ENCODE data around the gene CNRIP1.

CNRIP1 gene

DNA sequence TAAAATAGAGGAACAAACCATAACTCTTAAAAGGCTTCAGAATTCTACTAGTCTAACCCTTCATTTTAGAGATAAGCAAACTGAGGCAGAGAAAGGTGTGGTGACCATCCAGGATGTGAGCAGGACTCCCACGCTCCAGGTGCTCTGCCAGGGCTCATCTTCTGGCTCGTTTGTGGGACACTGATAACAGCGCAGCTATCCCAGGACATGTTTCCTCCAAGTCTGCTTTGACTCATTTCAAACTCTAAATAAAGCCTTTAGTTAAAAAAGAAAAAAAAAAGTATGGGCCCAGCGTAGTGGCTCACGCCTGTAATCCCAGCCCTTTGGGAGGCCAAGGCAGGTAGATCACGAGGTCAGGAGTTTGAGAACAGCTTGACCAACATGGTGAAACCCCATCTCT is 28.4 kb downstream of the CNRIP1 start:
- DNase-seq: no peak

DNA sequence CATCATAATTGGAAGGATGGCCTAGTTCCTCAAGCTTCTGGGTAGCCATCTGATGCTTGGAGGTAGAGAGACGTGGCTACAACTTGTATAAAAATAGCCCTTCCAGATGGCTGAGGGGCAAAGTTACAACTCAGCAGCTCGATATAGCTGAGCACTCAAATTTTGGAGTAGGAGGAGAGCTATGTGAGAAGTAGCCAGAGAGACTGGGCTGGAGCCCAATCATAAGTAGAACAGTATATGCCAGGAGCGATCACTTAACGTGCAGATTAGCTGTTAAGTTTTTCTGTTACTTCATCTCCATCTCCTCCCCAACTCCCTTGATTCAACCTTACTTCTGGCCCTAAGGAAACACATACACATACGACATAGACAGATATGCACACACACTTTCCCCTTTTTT is 28.8 kb downstream of the CNRIP1 start:
- DNase-seq: no peak

DNA sequence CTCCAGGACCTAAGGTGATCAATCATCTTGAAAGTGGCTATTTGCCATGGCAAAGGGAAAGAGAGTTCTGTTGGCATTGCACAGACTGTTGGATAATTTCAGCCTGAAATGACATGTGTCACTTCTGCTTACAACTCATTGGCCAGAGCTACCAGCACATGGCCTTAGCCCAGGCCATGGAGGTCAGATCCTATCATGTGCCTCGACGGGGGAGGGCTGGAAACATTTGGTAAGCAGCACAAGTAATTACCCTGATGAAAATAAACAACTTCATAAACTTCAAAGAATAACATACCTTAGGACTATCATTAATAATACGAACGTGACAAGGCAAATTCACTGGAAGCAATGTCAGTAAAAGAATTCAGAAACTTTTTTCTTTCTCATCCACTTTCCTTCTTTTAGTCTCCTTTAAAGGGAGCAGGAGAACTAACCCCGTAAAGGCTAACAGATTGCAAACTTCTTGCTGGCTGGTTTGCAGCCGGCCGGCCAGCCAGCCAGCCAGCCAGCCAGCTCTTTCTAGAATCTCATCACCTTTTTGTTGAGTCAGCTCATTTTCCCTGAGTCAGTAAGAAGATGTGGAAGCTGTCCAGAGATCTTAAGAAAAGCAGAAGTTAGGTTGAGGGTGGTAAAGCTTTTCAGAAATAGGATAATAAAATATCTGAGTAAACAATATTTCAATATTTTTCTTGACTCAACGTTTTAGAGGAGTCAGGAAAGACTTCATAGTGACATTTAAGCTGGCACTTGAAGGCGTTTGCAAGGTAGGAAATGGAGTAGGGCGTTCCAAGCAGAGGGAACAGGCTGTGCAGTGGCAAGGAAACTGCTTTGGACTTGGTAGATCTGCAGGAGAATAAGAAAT is 31.9 kb downstream of the CNRIP1 start:
- DNase-seq: no peak

DNA sequence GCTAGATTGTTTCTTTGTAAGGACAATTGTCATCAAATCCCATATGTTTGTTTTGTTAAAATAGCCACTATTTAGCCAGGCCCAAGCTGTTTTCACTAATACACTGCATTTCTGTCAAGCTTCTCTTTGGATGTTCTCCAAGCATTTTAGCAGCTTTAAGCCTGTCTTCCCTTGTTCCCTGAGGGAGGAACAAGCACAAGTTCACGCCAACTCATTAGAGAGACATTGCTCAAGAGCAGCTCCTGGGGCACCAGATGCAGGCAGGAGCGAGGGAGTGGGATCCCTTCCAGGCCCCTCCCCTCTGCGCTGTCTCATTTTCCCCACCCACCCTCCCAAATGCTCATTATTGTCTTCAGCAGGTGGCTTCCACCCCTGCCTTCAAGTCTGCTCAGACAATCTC is 34.9 kb downstream of the CNRIP1 start:
- DNase-seq: no peak

DNA sequence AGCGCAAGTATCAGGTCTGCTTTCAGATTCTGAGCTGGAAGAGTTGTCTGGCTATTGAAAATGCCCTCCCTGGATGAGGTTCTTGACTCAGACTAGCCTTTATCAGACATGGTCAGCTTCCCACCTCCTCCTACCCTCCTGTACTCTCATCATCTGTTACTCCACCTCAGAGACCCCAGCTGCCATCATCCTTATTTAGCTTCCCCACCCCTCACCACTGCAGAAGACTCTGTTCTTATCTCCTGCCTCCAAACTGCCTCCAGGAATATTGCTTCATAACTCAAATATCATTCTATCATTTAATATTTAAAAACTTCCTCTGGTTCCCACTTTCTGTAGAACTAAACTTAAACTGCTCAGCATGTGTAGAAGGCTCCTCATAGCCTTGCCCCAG is 36.3 kb downstream of the CNRIP1 start:
- DNase-seq: no peak

DNA sequence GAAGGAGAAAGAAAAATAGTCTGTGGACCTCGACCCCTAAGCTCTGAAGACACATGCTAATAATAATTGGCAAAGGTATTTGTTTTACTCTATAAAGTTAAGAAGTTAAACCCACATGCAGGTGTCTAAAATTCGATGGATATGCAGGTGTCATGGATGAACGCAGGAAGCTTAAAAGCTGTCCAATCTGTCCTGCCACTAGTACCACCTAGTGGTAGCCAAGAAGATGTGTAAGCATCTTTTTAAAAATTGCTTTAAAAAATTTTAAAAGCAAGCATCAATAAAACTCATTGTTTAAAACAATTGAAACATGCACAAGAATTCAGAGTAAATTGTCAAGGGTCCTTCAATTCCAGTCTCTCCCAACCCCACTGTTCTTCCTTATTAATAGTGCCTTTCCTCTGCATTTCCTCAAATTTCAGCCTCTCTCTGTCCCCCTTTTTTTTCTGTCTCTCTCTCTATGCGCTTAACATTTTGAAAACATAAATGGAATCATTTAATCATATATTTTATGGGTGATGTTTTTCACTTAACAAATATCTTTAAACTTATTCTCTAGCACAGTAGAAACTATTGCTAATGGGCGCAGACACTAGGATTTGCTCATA is 36.8 kb downstream of the CNRIP1 start:
- DNase-seq: no peak

DNA sequence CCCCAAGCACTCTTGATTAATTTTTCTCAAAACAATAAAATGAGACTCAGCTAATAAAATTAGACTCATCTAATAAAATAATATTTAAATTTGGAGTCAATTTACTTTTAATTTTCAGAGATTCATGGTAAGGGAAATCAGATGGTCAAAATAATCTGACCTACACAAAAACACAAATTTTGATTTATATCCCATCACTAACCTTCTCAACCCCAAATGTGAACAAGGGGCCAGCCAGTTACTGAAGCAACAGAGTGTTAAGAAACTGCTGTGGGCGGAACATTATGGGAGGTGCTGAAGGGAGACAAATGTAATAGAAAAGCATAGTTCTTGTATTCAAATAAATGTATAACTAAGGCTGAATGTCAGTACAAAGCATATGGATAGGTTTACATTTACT is 39.0 kb downstream of the CNRIP1 start:
- no peak for DNase-seq

DNA sequence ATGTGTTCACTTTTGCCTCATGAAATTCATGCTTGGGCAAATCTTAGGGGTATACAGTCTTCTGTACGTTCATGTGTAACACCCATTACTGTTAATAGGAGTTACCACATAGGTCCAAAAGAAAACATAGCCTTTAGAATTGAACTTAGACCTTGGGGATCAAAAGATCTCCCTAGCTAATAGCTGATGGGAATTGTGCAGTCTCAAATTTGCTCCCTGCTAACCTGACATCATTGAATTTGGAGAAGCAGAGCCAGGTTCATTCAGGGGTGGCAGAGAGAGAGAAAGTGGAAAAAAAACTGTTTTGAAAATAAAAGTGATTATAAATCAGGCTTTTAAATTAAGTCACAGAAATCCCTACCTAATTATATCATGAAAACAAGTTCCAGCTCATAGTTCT is 39.4 kb downstream of the CNRIP1 start:
- DNase-seq: no peak

DNA sequence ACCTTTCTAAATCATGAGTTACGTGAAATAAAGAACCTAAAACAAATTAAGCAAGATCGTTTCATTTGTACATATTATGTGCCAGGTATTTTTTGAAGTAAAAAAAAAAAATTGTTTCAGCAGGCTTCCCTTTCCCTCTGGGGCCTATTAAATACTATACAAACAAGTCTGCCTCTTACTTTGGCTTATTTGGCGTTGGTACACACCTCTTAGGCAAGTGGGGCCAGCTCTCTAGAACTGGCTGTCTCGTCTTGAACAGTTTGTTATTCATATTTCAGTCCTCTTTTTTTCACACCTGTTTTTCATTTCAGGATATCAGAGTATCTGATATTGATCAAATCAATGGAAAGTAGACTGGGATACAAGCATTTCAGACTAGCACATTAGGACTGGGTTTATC is 40.1 kb downstream of the CNRIP1 start:
- no peak for DNase-seq

DNA sequence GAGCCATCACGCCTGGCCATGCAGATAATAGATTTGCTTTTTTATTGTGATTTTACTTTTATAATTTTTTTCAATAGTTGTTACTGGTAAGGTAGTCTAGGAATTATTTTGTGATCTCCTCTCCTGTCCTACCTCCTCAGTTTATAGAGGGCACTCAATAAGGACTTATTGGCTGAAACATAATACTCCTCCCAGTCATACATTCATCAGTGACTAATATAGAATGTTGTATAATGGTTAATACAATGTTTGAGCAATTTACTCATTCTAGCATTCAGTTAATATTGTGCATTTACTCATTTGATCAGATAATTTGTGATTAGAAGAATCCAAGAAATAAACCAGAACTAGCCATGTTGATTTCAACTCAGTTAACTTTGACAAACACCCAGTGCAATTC is 41.6 kb downstream of the CNRIP1 start:
- no peak for DNase-seq

DNA sequence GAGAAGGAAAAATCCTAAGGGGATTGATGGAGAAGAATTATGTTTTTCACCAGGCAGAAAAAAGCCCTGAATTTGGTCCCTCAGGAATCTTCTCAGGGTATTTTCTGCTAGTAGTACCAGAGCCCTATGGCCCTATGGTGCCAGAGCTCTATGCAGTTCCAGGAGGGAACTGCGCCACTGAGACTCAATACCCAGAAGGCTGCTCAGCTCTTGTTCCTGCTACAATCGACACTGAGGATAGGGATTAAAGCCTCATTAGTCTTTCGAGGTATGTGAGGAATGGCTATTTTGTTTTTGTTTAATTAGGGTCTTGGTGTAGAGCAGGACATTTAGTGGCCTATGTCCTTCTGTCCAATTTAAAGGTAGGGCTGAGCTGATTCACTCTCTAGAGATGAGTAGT is 45.7 kb downstream of the CNRIP1 start:
- no peak for DNase-seq

DNA sequence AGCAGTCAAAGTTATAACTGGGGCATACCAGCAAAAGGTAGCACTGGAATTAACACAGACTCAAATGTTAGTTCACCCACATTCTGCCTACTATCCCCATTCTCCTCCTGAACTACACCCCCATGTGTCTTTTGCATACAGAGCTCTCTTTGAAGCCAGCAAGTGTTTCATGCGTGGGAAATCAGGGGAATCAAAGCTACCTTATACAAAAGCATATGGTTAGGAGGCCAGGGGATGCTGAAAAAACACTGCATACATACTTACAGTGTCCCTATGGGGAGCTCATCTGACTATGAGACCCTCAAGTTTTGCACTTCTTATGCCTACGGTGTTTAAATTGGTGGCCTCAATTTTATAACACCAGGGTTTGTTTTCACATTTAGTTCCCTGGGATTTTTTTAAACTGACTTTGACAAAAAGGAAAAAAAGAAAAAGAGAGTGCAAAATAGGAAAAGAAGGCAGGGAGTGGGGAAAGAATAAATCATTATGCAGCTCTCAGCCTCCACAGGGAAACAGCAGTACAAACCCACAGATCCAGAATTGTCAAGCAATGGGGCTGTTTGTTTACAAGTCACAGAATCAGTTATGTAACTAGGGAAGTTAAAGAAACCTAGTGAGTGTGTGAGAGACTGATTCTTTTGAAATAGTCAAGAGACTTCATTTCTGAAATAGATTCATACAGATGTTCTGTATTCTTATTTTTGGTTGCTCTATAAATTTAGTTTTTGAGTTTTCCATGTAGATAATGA is 47.3 kb downstream of the CNRIP1 start:
- DNase-seq: no peak

DNA sequence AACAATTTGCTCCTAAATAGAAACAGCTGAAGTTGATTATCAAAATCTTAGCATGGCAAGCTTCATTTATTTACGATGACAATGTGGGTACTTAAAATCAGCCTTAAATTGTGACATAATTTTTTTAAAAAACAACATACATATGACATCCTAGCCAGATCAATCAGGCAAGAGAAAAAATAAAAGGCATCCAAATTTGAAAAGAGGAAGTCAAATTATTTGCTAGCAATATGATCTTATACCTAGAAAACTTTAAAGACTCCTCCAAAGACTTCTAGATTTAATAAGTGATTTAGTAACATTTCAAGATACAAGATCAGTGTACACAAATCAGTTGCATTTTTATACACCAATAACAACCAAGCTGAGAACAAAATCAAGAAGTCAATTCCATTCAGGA is 53.1 kb downstream of the CNRIP1 start:
- no peak for DNase-seq

DNA sequence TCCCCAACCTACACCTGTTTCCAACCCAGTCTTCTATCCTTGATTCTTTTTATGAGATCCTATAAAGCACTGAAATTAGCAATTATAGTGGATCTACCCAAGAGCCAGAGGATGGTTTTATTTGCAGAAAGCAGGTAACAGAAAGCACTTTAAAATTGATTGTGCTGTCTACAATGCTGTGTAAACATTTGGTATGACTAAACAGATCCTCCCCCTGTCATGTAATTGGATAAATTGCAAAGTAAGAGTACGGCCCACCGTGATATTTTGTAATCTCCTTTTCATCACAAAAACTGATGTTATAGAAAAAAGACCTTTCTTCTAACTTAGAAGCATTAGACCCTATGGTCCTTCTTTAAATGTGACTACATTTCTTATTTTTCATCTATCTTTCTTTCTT is 56.1 kb downstream of the CNRIP1 start:
- DNase-seq: no peak

DNA sequence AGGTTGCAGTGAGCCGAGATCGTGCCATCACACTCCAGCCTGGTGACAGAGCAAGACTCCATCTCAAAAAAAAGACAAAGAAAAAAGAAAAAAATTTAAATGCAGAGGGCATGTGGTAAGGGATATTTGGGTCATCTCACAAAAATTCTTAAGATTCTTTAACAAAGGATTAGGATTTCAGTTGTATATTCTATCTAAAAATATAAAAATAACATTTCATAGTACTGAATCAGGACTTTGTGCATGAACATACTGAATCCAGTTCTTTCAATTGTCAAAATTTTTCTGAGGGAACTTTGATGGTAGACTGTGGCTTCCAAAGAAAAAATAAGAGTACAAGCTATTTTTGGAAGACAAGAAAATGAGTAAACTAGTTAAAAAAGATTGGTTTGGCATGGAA is 60.9 kb downstream of the CNRIP1 start:
- DNase-seq: no peak

DNA sequence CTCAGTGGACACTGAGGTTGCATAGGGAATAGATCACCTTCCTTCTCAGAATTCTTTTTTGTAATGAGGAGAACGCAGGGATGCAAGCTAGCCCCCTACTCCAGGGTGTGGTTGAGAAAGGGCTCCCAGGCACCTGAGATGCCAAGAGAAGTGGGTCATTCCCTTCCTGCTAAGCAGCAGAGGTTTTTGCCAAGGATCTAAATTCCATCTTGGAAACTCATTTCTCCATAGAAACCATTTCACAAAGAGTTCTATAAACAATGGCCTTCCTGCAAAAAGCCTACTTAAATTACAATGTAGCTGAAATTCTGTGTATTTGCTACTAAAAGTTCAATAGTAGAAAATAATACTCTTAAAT is 63.7 kb downstream of the CNRIP1 start:
- DNase-seq: no peak

DNA sequence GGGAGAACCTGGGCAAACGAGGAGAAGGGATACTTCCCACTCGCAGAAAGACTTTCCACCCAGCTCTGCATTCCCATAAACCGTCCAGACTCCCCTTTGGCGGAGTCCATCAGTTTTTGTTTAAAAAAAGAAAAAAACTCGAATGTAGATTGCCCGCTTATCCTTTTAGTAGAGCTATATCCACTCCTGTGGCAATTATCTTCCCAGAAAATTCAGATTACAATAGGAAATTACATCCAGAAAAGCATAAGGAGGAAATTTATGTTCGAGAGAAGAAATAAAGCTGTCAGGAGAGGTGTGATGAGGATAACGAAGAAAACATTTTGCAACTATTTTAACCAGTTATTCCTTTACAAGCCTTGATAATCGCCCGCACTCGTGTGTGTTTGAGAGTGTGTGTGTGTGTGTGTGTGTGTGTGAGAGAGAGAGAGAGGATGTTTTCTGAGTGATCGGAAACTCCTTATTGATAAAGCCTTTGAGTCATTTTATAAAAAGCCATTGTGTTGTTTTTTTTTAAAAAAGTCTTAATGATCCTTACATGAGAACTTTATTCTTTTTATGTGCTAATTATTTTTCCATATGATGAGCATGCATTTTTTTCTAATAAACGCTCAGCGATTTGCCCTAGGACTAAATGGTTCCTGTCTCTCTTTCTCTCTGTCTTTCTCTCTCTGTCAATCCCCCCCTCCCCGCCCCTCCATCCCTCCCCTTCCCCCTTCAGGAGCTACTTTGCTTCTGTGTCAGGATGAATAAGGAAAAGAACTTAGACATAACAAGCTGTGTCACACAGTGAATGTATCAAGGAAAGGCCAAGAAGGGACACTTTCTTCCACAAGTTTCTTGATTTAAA is 66.3 kb downstream of the CNRIP1 start:
- DNase-seq: no peak

DNA sequence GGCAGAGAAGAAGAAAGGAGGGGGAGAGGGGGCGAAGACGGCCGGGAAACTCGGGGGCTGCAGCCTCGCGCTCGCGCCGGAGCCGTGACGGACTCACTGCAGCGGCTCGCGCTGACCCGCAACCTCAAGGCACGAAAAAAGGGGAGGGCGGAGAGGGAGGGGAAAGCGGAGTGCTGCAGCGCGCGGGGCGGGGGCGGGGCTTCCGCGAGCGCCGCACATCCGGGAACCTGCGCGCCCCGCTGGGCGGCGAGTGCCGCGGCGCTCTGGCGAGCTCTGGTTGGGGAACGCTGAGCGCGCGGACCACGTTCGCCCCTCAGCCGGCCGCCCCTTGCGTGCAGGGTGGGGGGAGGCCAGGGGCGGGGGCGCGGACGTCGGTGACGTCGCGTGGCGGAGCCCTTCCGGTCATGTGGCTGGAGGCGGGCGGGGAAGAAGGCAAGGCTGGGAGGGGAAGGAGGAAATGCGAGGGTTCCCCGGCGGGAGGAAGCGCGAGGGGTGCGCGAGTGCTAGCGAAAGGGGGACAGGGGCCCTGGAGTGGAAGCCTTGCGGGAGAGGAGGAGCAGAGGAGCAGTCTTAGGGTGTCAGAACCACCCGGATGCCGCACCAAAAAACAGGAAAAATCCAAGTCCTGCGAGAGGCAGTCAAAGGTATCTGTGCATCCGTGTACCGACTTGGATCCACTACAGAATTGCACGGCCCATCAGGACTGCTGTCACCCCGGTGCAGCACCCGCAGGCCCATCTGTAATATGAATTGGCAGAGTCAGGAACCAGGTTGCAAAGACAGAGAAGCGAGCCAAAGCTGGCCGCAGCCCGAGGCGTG is 67.1 kb downstream of the CNRIP1 start, which contains the start of gene PPP3R1:
Gene PPP3R1 (minus strand): TSS at position 133 of the 819 bp plus-strand sequence. CDS start 405 bp downstream, outside the sequence.
- DNase-seq: peak; percentile 57

DNA sequence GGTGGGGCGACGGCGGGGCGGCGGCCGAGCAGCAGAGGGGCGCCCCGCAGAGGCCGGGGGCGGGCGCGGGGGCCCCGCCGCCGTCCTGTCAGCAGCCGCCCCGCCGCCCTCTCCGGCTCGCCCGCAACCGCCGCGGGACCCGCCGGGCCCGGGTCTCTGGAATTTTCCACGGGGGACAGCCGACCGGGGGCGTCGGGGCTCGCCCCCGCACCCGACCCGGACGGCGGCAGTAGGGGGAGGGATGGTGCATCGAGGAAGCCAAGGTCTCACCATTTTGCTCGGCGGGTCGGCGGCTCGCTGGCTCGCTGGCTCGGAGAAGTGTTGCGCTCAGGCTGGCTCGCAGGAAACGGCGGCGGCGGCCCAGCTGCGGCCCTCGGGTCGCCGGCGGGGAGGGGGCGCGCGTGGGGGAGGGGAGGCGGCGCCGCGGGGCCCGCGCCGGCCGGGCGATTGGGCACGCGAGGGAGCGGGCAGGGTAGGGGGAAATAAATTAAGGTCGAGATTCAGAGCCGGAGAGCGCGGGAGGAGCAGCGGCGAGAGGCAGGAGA is 67.8 kb downstream of the CNRIP1 start:
- DNase-seq: no peak

DNA sequence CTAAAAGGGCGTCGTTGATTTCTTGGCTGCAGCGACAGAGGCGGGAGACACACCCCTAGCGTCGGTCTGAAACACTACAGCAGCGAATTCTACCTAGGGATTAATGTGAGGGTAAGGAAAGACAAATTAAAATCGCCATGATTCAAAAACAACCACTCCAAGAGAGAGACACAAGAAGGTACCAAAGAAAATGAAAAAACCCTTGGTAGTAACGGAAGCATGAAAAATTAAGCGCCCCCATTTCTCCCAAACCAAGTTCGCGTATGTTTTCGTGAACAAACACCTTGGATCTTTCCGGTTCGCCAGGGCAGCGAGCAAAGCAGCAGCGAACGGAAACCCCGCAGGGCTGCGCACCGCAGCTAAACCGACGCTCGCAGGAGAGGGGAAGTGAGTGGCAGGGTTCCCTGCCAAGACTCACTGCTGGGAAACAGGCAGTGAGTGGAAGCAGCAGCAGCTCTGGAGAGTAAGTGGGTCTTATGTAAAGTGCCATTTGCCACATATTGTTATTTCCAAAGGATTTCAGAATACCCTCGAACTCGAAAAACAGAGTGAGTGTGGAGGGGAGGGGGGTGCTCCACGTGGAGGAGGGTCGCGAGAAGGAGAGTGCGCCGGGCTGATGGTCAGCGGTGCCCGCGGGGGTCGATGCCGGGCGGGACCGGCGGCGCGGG is 68.4 kb downstream of the CNRIP1 start:
- peak; percentile 55 for DNase-seq

DNA sequence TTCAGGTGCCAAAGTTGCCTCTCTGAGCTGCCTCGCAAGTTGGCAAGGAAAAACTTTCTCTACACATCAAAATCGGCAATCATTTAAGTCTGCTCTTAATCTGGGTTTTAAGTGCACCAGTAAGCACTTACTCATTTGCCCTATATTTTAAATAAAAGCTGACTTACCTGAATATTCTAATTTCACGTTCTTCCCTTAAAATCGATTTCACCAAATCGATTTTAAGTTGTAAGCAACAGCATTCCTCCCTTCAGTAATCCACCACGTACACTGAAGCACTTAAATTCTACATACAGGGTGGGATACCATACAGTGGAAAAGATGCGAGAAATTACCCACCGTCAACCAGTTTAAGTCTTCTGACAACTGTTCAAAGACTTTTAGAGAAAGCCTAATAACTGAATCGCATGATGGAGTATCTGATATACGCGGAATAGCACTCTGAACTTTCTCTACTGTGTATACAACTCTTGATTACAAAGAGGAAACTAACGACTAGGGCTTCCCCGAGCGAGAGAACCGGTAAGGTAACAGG is 69.0 kb downstream of the CNRIP1 start:
- no peak for DNase-seq

Measured in NCI-H187 treated with DMSO at 0.1 percent for 48 hours (cell line).